T-helper 1 cell (primary cell): ENCODE data around the gene EIF4E2.
"Not testable (repeated sequence)": the region's sequence is repeated elsewhere in the genome, so short reads cannot be mapped to it uniquely, and the experiment has no call there.

Experiments
- DNase-seq, 5 donors: peaks; one replicate each; pipeline ENCODE4 v3.0.0-alpha.2; 2012 to 2020

EIF4E2 gene

DNA sequence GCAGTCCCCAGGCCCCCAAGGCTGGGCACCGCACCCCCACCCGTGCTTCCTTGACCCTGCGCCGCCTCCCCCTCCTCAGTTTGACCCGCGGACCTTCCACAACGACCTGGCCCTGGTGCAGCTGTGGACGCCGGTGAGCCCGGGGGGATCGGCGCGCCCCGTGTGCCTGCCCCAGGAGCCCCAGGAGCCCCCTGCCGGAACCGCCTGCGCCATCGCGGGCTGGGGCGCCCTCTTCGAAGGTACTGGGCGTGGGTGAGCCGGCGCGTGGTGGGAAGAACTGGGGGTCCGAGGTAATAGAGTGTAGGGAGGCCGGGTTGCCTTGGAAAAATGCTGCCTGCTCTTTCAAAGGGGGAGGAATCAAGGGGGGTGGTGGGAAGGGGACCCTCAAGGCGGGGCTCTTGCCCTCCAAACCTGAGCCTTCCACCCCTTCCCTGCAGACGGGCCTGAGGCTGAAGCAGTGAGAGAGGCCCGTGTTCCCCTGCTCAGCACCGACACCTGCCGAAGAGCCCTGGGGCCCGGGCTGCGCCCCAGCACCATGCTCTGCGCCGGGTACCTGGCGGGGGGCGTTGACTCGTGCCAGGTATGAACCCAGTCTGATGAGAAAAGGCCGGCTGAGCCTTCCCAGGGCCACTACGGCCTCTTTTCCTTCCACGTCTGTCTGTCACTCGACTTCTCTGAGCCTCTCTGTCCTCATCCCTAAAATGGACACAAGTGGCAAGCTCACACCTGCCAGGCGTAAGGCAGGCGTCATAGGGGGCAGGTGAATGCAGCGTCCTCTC, 27.7 kb upstream of the EIF4E2 start:
- DNase-seq, result peak in 1 of 5 donors; percentile 8

DNA sequence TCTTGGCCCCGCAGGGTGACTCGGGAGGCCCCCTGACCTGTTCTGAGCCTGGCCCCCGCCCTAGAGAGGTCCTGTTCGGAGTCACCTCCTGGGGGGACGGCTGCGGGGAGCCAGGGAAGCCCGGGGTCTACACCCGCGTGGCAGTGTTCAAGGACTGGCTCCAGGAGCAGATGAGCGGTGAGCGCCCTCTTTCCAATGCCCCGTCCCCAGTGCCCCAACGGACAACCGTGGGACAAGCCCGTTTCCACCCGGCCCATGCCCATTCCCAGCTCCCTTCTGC, 27.1 kb upstream of the EIF4E2 start:
- DNase-seq, result no peak

DNA sequence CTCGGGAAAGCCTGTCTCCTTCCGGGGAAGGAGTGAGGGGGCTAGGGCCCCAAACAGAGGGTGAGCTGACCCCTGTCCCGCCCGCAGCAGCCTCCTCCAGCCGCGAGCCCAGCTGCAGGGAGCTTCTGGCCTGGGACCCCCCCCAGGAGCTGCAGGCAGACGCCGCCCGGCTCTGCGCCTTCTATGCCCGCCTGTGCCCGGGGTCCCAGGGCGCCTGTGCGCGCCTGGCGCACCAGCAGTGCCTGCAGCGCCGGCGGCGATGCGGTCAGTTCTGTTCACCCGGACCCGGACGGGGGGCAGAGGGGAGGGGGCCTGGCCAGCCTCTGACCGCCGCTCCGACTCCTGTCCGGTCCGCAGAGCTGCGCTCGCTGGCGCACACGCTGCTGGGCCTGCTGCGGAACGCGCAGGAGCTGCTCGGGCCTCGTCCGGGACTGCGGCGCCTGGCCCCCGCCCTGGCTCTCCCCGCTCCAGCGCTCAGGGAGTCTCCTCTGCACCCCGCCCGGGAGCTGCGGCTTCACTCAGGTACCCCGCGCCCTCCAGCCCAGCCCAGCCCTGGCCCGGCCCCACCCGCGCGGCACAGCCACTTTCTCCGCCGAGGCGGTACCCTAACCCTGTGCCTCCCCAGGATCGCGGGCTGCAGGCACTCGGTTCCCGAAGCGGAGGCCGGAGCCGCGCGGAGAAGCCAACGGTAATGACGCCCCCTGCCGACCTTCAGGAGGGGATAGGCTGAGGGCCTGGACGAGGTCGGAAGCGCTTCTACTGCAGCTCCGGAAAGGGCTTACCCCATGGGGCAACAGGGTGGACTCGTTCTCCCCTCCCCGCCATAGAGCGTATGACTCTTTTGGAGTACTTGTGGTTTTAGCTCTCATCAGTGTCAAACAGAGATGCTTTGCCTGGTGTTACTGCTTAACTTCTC, 26.5 kb upstream of the EIF4E2 start:
- peak in 1 of 5 donors; percentile 29 for DNase-seq

DNA sequence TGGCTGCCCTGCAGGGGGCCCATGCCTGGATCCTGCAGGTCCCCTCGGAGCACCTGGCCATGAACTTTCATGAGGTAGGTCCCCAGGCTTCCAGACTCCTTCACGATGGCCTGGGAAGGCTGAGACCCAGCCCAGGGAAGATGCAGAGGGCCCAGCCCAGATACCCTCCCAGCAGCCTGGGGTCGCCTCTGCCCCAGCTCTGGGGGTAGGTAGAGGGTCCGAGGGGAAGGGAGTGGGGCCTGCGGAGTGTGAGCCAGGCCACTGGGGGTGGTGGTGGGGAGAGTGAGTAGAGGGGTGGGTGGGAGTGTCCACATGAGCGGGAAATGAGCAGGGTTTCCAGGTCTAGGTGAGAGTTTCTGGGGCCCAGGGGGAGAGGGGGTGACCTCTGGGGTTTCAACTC, 25.7 kb upstream of the EIF4E2 start:
- DNase-seq, result no peak

DNA sequence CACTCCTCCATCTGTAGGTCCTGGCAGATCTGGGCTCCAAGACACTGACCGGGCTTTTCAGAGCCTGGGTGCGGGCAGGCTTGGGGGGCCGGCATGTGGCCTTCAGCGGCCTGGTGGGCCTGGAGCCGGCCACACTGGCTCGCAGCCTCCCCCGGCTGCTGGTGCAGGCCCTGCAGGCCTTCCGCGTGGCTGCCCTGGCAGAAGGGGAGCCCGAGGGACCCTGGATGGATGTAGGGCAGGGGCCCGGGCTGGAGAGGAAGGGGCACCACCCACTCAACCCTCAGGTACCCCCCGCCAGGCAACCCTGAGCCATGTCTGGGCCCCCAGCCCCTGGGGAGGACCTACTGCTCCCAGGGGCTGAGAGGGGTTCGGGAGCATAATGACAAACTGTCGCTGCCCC, 25.3 kb upstream of the EIF4E2 start:
- DNase-seq, result no peak

DNA sequence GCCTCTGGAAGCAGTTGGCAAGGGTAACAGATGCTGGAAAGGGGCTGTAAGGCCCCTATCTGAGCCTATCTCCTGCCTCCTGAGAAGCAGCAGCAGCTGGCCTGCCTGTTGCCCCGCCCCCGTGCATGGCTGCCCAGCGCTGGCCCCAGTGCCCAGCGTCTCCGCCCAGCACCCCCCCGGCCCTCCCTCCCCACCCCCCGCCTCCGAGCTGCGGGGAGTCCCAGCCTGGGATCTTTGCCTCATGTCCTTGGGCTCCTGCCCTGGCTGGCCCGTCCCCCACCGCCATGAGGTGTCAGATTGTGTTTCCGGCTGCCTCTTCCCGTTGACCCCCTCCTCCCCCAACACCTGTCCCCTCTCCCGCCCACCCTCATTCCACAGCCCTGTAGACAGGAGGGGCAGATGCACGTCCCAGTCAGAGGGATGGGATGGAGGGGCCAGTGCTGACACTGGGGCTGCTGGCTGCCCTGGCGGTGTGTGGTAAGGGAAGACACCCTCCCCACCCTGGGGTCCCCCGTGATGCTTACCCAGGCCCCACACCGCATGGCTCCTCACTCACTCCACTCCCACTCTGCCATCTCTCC, 24.6 kb upstream of the EIF4E2 start, which contains the start of gene CHRND:
CHRND (plus strand) TSS at position 370 of the 581 bp plus-strand sequence; CDS start at position 426, 56 bp downstream.
- DNase-seq, result no peak

DNA sequence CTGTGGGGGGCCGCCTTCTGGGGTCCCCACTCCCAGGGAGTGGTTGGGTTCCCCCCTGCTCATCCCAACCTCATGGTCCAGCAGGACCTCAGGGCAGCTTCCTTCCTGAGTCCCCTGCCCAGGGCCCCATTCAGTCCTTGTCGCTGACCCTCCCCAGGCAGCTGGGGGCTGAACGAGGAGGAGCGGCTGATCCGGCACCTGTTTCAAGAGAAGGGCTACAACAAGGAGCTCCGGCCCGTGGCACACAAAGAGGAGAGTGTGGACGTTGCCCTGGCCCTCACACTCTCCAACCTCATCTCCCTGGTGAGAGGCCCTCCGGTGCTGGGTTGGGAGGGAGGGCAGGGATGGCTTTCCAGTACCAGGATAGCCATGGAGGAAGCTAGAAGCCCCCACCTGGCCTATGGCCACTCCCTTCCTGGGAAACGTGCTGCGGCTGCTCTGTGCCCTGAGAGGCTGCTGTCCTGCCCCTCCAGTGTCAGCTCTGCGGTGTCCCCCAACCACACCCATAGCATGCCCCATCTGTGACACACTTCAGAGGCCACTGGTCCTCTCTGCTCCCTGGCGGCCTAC, 24.0 kb upstream of the EIF4E2 start:
- DNase-seq, result no peak

DNA sequence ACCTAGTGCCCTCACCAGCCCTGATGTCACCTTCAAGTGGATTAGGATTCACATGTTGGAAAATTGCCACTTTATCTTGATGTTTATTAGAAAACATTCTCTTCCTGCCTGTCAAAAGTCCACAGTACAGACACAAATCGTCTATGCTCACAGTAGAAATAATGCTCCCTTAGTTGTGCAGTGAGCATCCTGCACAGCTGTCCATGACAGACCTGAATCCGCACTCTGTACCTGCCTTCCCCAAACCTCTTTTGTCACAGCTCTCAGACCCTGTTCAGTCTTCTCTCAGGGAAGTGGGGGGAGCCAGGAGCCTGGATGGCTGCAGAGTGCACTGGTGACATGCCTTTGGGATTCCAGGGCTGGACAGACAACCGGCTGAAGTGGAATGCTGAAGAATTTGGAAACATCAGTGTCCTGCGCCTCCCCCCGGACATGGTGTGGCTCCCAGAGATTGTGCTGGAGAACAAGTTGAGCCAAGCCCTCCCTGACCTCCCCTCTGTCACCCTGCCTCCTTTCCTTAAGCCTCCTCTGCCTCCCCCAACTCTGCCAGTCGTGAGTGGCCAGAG, 22.5 kb upstream of the EIF4E2 start:
- DNase-seq, result no peak

DNA sequence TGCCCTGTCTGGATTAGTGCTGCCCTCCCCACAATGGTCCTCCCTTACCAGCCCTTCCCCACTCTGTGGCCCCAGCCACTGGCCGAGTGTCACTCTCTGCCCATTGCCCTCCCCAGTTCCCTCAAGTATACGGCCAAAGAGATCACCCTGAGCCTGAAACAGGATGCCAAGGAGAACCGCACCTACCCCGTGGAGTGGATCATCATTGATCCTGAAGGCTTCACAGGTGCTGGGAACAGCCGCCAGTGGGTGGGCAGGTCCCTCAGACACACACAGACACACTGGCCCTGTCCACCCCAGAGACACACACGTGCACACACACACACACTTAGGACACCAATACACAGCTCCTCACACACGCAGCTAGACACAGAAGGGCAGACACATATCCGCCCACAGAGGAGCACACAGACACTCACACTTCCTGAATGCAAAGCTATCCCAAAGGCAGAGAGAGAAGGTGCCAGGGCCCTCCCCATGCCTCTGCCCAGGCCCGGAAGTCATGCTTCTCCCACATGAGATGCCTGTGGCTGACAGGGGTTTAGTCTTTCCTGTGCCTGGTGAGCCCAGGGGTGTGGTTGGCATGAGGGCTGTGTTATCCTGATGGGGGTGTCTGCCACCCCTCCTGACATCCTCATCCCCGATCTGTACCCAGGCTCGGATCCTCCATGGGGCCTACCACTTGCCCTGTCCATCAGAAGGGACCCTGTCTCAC, 21.6 kb upstream of the EIF4E2 start:
- DNase-seq, result no peak

DNA sequence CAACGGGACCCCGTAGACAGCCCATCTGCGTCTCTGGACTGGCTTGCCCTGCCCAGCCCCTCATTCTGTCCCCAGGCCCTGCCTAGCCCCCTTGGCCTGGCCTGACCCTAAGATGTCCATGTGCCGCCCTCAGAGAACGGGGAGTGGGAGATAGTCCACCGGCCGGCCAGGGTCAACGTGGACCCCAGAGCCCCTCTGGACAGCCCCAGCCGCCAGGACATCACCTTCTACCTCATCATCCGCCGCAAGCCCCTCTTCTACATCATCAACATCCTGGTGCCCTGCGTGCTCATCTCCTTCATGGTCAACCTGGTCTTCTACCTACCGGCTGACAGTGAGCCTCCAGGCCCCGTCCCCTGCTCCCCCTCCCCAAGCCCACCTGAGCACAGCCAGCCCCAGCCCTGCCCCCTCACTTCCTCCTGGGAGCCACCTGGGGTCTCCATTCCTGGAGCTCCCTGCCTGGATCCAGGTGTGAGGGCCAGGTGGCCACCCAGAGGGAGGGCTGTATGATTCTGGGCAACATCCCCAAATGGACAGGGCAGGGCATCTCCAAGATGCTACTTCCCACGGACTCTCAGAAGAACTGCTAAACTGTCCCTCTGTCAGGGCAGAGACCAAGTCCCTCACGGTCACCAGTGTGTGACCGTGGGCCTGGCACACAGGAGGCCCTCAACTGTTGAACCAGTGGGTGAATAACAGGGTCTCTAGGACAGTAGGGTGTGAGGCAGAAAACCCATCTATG, 20.5 kb upstream of the EIF4E2 start:
- no peak for DNase-seq

DNA sequence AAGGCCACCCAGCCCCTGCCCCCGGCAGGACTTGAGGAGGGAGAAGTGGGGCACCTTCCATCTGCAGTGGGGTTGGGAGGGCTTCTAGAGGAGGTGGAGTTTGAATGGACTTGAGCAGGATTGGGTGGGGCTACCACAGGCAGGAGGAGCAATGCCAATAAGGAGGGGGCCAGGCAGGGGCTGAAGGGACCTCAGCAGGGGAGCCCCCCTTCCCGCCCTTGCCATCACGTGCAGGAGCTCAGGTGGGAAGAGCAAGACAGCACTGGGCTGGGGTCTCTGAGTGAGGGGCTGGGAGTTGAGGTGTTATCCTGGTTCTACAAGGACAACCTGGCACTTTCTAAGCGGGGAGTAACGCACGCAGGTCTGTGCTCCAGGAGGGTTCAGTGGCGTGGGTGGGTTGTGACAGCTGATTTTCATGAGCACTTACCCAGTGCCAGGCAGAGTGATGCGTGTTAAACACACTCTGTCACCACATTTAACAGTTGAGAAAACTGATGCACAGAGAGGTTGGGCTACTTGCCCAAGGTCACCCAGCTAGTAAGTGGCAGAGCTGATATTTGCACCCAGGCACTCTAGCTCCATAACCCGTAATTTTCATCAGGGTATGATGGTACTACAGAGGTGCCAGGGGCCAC, 19.7 kb upstream of the EIF4E2 start:
- no peak for DNase-seq

DNA sequence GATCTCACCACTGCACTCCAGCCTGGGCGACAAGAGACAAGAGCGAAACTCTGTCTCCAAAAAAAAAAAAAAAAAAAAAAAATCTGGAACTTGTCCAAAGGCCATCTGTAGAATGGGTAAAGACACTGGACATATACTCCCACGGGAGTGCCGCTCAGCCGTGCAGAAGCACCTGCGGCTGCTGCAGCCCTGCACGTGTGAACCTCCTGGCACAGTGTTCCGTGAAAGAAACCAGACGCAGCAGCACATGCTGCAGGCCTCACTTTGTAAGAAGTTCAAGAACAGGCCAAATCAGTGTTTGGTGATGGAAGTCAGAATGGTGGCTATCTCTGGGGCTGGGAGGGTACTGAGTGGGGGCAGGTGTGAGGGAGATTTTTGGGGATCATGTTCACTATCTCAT, 18.1 kb upstream of the EIF4E2 start:
- DNase-seq, result no peak

DNA sequence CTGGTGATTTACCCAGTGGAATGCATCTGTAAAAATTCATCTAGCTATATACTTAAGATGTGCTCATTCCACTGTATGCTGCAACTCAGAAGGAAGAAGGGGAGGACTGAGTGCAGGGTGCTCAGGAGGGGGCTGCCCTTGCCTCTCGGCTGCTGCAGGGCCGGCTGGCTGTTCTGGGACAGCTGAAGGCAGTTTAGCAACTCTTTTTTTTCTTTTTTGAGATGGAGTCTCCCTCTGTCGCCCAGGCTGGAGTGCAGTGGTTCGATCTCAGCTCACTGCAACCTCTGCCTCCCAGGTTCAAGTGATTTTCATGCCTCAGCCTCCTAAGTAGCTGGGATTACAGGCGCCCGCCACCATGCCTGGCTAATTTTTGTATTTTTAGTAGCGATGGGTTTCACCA, 17.7 kb upstream of the EIF4E2 start:
- not testable (repeated sequence) for DNase-seq

DNA sequence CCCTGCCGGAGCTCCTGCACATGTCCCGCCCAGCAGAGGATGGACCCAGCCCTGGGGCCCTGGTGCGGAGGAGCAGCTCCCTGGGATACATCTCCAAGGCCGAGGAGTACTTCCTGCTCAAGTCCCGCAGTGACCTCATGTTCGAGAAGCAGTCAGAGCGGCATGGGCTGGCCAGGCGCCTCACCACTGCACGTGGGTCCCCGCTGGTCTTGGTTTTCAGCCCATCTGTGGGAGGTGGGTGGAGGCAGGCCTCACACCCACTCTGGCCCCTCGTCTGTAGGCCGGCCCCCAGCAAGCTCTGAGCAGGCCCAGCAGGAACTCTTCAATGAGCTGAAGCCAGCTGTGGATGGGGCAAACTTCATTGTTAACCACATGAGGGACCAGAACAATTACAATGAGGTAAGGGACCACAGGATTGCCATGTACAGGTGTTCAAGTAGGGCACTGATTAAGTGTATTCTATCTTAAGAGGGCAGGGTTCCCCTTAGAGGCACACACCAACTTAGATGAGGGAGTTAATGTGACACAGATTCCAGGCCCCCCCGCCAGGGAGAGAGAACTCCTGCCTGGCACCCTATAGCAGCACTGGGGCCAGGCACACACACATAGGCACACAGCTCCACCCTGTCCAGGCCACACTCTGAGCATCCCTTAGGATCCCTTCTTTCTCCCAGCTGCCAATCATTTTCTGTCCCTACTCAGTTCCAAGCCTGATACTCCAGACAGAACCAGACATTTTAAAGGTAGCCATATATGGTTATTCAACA, 16.4 kb upstream of the EIF4E2 start:
- DNase-seq, result no peak

DNA sequence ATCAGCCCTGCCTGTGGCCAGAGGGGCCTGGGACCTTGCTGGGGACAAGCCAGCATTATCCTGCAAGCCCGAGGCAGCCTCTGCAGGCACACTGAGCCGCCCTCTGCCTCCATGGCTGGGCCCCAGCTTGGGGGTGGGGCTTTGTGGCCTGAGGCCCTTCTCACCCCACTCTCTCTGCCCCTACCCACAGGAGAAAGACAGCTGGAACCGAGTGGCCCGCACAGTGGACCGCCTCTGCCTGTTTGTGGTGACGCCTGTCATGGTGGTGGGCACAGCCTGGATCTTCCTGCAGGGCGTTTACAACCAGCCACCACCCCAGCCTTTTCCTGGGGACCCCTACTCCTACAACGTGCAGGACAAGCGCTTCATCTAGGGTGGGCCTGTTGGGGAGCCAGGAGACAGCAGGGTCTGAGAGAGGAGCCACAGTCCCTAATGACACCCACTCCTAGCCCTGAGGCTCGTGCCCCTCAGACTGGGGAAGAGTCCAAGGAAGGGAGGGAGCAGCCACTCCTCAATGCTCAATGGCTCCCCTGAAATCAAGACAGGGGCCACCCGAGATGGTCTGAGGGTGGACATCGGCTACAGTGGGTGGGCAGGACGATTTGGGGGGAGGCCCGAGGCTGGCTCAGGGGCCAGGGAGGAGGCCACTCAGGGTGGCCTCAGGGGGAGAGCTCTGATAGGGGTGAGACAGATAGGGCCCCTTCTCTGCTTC, 15.4 kb upstream of the EIF4E2 start:
- no peak for DNase-seq

DNA sequence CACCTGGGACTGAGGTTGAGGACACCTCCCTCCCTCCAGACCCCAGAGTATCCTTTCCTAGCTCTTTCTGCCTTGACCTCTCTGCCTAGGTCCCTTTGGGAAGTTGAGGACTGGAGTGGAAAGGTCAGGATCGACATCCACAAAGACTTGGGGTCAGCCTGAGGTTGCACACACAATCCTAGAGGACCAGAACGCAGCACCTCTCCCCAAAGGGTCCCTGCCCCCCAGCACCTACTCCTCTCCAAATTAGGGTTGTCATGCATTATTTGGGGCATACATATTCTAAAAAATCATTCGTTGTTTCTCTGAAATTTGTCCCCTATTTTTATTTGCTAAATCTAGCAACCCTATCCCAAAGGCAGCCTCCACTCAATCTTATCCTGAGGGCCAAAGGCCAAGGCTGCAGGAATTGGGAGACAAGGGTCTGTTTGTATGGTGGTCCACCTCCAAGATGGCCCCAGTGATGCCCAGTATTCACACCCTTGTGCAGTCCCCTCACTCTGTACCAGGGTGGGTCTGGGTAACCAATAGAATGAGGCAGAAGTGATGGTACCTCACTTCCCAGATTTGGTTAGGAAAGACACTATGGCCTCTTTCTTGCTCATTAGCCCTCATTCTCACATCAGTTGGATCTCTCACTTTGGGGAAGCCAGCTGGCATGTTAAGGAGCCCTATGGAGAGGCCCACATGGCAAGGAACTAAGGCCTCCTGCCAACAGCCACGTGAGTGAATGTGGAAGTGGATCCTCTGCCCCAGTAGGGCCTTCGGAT, 14.5 kb upstream of the EIF4E2 start:
- no peak for DNase-seq

DNA sequence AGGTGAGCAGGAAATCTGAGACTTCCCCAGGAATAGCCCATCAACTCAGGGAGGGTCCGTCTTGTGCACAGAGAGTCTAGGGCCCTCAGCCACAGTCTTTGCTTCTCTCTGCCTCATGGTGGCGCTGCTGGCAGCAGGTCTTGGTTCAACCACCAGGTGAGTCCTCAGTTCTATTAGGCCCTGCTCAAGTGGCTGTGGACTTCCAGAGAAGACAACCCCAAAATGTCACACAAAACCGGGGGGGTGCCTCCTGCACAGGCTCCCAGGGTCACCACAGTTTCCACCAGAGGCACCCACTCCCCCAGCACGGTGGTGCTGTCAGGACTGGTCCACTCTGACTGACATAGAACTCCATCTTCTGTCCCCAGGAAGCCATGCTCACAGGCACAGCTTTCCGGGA, 13.4 kb upstream of the EIF4E2 start:
- DNase-seq, result no peak

DNA sequence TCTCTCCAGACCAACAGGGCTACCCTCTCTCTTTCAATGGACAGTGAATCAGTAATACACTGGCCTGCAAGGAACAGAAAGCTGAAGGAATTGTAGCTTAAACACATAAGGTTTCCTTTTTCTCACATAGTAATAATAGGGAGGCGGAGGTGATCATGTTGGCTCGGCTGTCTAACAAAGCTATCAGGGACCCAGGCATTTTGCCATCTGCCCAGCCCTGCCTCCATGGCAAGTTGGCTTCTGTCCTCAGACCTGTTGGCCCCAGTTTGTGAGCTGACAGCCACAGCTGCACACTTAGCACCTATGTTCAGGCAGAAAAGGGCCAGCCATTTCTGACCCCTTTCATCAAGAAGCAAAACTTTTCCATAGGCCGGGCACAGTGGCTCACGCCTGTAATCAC, 13.0 kb upstream of the EIF4E2 start:
- no peak for DNase-seq

DNA sequence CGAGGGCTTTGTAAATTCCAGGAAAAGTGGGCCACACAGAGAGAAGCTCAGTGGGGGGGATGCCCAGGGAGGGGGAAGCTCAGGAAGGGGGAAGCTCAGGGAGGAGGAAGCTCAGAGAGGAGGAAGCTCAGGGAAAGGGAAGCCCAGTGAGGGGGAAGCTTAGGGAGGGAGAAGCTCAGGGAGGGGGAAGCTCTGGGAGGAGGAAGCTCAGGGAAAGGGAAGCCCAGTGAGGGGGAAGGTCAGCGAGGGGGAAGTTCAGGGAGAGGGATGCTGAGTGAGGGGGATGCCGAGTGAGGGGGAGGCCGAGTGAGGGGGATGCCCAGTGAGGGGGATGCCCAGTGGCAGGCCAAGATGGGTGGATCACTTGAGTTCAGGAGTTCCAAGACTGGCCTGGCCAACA, 11.8 kb upstream of the EIF4E2 start:
- no peak for DNase-seq
